COR-L47 (cell line): ENCODE results near the gene RGPD4.

ENCODE experiments used
- DNase-seq: peaks from one replicate; lab custom pipeline; 2025; lab: John Stamatoyannopoulos, UW

Gene RGPD4

GRCh38 chr2:107931412-107931811 lies 104.7 kb downstream of the RGPD4 start:
- DNase-seq = no peak

- no peak for DNase-seq
Measured at GRCh38 chr2:107932488-107932887, 105.8 kb downstream of the RGPD4 start.

GRCh38 chr2:107932979-107933378 lies 106.3 kb downstream of the RGPD4 start:
- peak; percentile 18 for DNase-seq

GRCh38 chr2:107936433-107937359 lies 110.0 kb downstream of the RGPD4 start:
- DNase-seq = peak; percentile 4
